AG20443 (cell line): ENCODE data around the gene TUBGCP4.
"Not testable (repeated sequence)": the region's sequence is repeated elsewhere in the genome, so short reads cannot be mapped to it uniquely, and the experiment has no call there.

Experiments used
- DNase-seq: peaks from one replicate; pipeline ENCODE4 v3.0.0; 2012; ENCODE audit warnings: low spot score, mixed read lengths

TUBGCP4 gene, protein sequence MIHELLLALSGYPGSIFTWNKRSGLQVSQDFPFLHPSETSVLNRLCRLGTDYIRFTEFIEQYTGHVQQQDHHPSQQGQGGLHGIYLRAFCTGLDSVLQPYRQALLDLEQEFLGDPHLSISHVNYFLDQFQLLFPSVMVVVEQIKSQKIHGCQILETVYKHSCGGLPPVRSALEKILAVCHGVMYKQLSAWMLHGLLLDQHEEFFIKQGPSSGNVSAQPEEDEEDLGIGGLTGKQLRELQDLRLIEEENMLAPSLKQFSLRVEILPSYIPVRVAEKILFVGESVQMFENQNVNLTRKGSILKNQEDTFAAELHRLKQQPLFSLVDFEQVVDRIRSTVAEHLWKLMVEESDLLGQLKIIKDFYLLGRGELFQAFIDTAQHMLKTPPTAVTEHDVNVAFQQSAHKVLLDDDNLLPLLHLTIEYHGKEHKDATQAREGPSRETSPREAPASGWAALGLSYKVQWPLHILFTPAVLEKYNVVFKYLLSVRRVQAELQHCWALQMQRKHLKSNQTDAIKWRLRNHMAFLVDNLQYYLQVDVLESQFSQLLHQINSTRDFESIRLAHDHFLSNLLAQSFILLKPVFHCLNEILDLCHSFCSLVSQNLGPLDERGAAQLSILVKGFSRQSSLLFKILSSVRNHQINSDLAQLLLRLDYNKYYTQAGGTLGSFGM

DNA sequence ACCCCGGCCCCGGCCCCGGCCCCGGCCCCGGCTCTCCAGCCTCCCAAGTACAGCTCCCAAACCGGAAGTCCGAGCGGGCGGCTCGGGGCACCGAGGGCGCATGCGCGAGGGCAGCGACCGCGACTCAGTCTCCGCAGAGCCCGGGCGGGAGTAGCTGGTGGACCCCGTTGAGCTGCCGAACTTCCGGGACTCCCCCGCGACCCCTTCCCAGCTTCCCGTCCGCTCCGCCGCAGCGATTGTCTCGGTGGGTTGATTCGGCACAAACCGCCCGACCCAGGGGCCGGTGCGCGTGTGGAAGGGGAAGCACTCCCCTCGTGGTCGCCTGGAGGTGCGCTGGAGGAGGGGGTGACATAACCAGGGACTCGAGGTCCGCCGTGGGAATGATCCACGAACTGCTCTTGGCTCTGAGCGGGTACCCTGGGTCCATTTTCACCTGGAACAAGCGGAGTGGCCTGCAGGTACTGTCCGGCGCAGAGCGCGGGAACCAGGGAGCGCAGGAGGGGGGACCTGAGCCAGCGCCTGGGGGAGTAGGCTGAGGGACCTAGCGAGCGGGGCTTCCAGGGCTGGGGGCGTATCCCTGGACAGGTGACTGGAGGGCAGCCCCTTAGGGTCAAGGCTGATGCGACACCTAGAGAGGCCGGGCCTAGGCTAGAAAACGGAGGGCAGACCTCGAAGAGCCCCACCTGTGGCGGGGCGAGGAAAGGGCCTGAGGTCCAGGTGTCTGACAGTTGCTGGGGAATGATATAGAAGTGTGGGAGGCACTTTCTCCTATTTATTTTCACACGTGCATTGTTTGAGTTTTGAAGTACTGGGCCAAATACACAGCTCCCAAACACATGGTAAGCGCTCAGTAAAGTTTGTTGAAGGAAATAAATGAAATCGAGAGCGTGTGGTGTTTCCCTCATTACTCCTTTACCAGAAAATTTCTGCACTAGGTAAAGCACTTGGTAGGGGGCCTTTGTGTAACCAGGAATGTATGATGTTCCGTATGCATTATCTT lies at the start of gene TUBGCP4, which contains the start of gene ZSCAN29:
TSS of gene TUBGCP4 (plus strand) at position 127 of the 1,000 bp plus-strand sequence. CDS start at position 381, 254 bp downstream.
TSS of gene ZSCAN29 (minus strand) at position 69 of the 1,000 bp plus-strand sequence. CDS start 1,130 bp downstream, outside the sequence.
- peak; percentile 99 for DNase-seq

DNA sequence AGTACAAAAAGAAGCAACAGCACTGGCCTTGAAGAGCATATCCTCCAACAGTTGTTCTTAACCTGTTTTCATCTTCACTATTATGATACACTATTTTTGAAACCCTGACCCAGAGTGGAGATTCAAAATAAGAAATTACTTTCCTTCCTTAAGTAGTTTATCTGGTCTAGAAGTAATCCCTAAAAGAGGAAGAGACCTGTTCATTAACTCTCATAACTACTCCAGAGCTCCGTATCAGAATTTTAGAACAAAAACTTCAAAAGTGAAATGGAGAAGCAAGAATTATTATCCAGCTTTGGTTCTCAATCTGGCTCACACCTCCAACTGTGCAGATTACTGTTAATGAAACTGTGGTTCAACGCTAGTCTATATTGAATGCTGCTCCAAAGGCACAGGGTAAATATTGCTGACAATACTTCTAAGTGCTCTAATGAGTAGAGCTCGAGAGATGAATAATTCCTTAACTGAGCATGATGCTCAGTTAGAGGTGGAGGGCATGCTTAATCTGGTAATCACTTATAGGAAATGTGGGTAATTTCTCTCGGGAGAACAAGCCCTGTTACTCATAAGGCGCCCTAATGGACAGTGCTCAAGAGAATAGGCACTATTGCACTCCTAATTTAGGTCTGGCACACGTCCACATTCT lies 45.7 kb upstream of the TUBGCP4 start:
- DNase-seq: no peak

GRCh38 chr15:43329217-43329959 lies 41.5 kb upstream of the TUBGCP4 start:
- peak; percentile 14 for DNase-seq

DNA sequence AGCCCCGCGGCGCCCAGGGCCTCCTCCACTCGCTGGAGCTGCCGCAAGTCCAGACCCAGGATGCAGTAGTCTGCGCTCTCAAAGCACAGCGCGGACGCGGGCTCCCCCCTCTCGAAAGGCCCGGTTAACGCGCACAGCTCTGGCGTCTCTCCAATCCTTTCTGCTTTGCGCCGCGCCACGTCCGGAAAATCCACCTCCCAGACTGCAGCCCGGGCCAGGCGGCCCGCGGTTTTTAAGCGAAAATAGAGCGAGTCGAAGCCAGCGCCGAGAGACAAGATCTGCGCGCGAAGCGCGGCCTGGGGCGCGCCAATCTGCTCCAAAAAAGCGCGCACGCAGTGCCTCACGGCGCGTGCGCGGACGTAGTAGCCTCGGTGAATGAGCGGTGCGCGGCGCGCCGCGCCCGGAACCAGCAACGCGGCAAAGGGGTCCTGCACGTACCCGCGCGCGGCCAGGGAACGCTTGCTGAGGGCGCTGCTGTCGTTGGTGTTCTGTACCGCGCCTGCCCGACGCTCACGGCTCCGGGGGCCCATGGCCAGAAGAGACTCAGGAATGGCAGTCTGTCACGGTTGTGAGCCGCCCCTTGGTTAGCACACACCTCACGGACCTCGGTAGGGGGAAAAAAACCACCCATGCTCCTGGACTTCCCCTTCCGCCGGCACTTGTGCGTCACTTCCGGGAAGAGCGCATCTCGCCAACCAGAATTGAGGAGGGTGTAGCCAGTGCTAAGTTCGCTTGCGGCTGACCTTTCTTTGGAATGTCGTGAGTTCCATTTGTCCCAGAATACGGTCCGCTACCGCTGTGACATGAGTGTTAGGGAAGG lies 40.7 kb upstream of the TUBGCP4 start, which contains the start of gene LCMT2:
TSS of gene LCMT2 (minus strand) at position 614 of the 820 bp plus-strand sequence. CDS start at position 530, 84 bp downstream.
- DNase-seq: peak; percentile 95

DNA sequence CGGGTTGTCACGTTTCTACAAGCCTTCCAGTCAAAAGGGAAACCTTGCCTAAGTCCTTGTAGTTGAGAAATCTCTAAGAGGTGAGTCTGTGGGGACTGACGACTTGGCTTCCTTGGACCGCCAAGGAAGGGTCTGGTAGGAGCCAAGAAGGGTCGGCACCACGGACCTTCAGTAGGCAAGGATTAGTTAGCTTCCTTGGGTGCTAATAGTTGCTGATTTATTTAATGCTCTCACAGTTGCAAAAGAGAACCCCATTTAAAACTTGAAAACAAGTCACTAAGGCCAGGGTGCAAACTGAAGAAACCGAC lies 40.2 kb upstream of the TUBGCP4 start:
- DNase-seq: no peak

DNA sequence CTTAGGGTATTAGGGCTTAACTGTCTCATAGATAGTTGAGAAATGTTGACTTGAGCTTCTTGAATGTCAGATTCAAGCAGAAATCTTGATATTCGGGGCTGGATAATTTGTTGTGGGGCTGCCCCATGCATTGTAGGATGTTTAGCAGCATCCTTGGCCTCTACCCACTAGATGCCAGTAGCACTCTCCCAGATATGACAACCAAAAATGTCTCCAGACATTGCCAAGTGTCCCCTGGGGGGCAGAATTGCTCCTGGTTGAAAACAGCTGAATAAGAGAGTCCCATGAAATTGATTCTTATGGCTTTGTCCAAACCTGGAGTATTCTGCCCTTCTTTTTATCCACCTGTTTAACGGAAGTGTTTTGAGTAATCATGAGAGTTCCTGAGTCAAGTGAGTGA lies 24.6 kb upstream of the TUBGCP4 start:
- DNase-seq: no peak

GRCh38 chr15:43347114-43347513 lies 23.8 kb upstream of the TUBGCP4 start:
- peak; percentile 23 for DNase-seq

DNA sequence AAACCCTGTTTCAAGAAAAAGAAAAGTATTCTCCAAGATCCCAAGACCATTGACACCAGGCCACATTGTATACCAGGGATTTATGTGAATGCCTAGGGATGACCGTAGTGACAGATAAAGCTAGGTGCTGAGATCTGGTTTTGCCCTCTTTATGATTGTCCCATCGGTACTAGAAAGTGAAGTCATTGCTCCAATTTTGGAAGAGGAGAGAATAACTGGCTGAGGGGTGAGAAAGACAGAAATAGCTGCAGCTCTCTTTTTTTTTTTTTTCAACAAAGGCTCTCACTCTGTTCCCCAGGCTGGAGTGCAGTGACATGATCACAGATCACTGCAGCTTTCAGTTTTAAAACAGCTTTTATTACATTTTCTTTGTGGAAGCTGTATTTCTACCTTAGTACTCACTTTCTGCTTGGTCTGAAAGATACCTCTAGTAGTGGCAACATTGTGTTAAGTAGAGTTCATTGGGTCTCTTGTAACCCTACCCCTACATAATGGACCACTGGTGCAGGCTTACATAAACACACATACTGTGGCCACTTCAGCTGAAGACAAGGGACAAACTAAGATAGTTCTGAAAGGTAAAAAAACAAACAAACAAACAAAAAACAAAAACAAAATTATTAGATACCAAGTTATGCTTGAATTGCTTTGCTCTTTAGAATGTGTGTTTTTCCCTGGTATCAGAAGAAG lies 18.1 kb upstream of the TUBGCP4 start:
- no peak for DNase-seq

- no peak for DNase-seq
Measured at GRCh38 chr15:43360821-43361220, 10.1 kb upstream of the TUBGCP4 start.

GRCh38 chr15:43361313-43361903 lies 9.5 kb upstream of the TUBGCP4 start:
- DNase-seq: no peak

GRCh38 chr15:43370310-43370974 lies 459 bp upstream of the TUBGCP4 start:
- peak; percentile 50 for DNase-seq

DNA sequence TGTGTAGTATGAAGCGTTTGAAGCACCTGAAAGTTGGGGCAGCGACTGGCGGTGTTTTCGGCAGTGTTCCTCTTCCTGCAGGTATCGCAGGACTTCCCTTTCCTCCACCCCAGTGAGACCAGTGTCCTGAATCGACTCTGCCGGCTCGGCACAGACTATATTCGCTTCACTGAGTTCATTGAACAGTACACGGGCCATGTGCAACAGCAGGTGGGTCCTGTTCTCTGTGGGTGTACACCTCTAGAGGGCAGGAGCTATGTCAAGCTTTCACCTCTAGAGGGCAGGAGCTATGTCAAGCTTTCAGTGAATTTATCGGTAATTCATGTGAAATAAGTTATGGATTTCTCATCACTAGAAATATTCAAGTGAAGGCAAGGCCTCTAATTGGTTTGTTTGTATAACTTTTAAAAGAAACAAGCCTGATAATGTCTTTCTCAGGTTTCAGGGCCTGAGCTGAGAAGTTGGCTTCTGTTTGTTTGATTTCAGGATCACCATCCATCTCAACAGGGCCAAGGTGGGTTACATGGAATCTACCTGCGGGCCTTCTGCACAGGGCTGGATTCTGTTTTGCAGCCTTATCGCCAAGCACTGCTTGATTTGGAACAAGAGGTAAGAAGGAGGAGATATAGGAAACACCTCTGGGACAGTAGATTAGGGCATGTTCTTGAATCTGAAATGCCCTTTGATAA lies 5.3 kb downstream of the TUBGCP4 start:
- DNase-seq: peak; percentile 48

GRCh38 chr15:43378601-43379000 lies 7.7 kb downstream of the TUBGCP4 start:
- no peak for DNase-seq

DNA sequence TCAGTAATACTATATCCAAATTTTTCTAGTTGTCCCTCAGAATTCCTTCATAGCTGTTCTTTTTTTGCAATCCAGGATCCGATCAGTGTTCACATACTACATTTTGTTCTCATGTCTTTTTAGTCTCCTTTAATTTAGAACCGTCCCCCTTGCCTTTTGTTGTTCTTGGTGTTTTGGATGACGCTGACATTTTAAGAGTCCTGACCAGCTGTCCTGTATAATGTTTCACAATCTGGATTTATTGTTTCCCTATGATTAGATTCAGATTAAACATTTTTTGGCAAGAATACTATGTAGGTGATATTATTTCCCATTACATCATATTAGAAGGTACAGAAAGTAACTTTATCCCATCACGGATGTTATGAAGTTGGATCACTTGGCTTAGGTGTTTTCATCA lies 11.4 kb downstream of the TUBGCP4 start:
- no peak for DNase-seq

DNA sequence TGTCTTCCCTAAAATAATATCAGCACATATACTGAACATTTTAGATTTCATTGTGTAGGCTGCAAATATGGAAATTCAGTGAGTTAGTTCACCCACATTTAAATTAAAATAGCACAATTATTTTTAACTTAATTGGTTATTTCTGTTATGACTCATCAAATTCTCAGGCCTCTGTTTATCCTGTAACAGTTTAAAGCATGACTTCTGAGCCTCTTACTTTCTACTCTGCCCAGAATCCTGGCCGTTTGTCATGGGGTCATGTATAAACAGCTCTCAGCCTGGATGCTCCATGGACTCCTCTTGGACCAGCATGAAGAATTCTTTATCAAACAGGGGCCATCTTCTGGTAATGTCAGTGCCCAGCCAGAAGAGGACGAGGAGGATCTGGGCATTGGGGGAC lies 12.2 kb downstream of the TUBGCP4 start:
- peak; percentile 17 for DNase-seq

- DNase-seq: no peak
Measured at GRCh38 chr15:43390723-43391122, 19.8 kb downstream of the TUBGCP4 start.

DNA sequence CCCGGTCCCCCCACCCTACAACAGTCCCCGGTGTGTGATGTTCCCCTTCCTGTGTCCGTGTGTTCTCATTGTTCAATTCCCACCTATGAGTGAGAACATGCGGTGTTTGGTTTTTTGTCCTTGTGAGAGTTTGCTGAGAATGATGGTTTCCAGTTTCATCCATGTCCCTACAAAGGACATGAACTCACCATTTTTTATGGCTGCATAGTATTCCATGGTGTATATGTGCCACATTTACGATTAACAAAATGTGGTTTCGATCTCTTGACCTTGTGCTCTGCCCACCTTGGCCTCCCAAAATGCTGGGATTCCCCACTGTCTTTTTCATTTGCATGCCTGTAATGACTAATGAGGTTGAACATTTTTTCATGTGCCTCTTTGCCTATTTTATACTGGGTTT lies 22.7 kb downstream of the TUBGCP4 start:
- DNase-seq: not testable (repeated sequence)

DNA sequence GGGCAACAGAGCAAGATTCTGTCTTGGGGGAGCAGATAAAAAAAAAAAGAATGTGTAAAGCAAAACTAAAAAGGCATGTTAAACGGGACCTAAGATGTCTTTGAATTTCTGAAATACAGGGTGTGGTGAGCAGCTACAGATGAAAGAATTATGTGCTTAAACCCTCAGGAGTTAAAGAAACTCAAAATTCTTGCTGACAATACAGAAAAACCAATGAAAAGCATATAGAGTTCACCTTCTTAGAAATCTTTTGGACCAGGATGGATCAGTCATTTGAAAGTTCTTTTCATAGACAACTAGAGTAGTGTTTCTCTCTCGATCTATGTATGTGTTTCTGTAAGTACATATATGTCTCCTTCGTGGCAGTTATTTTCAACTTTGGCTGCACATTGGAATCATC lies 31.4 kb downstream of the TUBGCP4 start:
- no peak for DNase-seq
